SU-DHL-6 (cell line): Measurements from ENCODE around the gene ACAP2.
"Not testable (repeated sequence)": the region's sequence is repeated elsewhere in the genome, so short reads cannot be mapped to it uniquely, and the experiment has no call there.

Experiments used
- H2AFZ ChIP-seq: fragments of 200-600 bp; sonication (generic); 2 replicates; pipeline ENCODE4 v1.6.1; 2014; ENCODE audit warnings: low read depth, mild to moderate bottlenecking, moderate library complexity, mixed read lengths, antibody characterized with exemption, low read length; ENCODE audit not compliant: severe bottlenecking
- H3F3A ChIP-seq: fragments of 200-600 bp; shearing (Covaris generic); 2 replicates; pipeline ENCODE4 v1.6.0; 2016; ENCODE audit warnings: antibody characterized with exemption, mild to moderate bottlenecking; ENCODE audit not compliant: insufficient read depth
- H3K27ac ChIP-seq: fragments of 200-600 bp; sonication (generic); 2 replicates; pipeline ENCODE4 v1.5.1; 2016; ENCODE audit warnings: low read depth, mild to moderate bottlenecking, low read length, moderate library complexity, mixed read lengths
- H3K27me3 ChIP-seq: fragments of 200-600 bp; sonication (generic), shearing (Covaris generic); 2 replicates; pipeline ENCODE4 v1.6.0; 2014; ENCODE audit warnings: mild to moderate bottlenecking, low read length
- H3K36me3 ChIP-seq: fragments of 200-600 bp; sonication (generic); 2 replicates; pipeline ENCODE4 v1.6.1; 2014; ENCODE audit warnings: mild to moderate bottlenecking, low read length, mixed read lengths
- H3K4me2 ChIP-seq: fragments of 300-600, 200-600 bp; shearing (Covaris generic), sonication (generic); 2 replicates; pipeline ENCODE4 v1.6.0; 2014; ENCODE audit warnings: low read length, low read depth, mild to moderate bottlenecking; ENCODE audit not compliant: poor library complexity, severe bottlenecking
- H3K4me3 ChIP-seq: fragments of 200-600 bp; sonication (generic); 2 replicates; pipeline ENCODE4 v1.5.1; 2014; ENCODE audit warnings: antibody characterized with exemption, low read length, mild to moderate bottlenecking, mixed read lengths; ENCODE audit not compliant: insufficient read depth, poor library complexity, severe bottlenecking
- H3K79me2 ChIP-seq: fragments of 200-600 bp; sonication (generic); 2 replicates; pipeline ENCODE4 v1.6.1; 2014; ENCODE audit warnings: mild to moderate bottlenecking, low read length, moderate library complexity; ENCODE audit not compliant: insufficient read depth
- H3K9ac ChIP-seq: fragments of 200-600 bp; sonication (generic); 2 replicates; pipeline ENCODE4 v1.7.0; 2014; ENCODE audit warnings: mild to moderate bottlenecking, low read length
- H3K9me2 ChIP-seq: fragments of 200-600 bp; sonication (generic); replicated peaks from 2 replicates; pipeline ENCODE4 v1.6.1; 2014; ENCODE audit warnings: low read length; ENCODE audit not compliant: insufficient read depth
- H3K9me3 ChIP-seq: fragments of 200-600 bp; sonication (generic); 2 replicates; pipeline ENCODE4 v1.6.1; 2014; ENCODE audit warnings: low read length, mixed read lengths; ENCODE audit not compliant: insufficient read depth
- H4K20me1 ChIP-seq: fragments of 200-600 bp; sonication (generic); 2 replicates; pipeline ENCODE4 v1.6.1; 2014; ENCODE audit warnings: low read depth, mild to moderate bottlenecking, antibody characterized with exemption, low read length, moderate library complexity, mixed read lengths
- CTCF ChIP-seq: fragments of 200-600 bp; sonication (generic); IDR thresholded peaks from one replicate; pipeline ENCODE4 v1.5.1; 2017; ENCODE audit warnings: antibody characterized with exemption, mild to moderate bottlenecking, low read length, moderate library complexity; ENCODE audit not compliant: insufficient read depth, poor library complexity, severe bottlenecking
- EZH2phosphoT487 ChIP-seq: fragments of 200-600 bp; sonication (generic), shearing (Covaris generic); conservative IDR thresholded peaks from 2 replicates; pipeline ENCODE4 v1.6.1; 2018; ENCODE audit warnings: mild to moderate bottlenecking, antibody characterized with exemption, low read length, moderate library complexity, mixed read lengths

Gene ACAP2

GRCh38 chr3:195236801-195237570 lies 205.8 kb downstream of the ACAP2 start:
- Histone ChIP-seq H3K4me3 (no peak overlapping the region), H3K9me3 (no peaks in the 10 kb centered on the region; the same call in 1 of the 2 replicates), H3F3A (no peaks in the 10 kb centered on the region), H3K79me2 (no peaks in the 10 kb centered on the region), H3K9ac (no peak overlapping the region), H2AFZ (no peak overlapping the region), H3K36me3 (no peaks in the 10 kb centered on the region), H4K20me1 (no peaks in the 10 kb centered on the region), H3K27me3 (no peaks in the 10 kb centered on the region), H3K27ac (no peak overlapping the region), H3K9me2 (no peaks in the 10 kb centered on the region), H3K4me2 (no peak overlapping the region)
- TF ChIP-seq CTCF (no peak), EZH2phosphoT487 (no peak)

GRCh38 chr3:195236076-195236798 lies 206.6 kb downstream of the ACAP2 start:
- no peak overlapping the region for H3K9ac ChIP-seq
- H3F3A ChIP-seq, result no peaks in the 10 kb centered on the region
- H4K20me1 ChIP-seq, result no peaks in the 10 kb centered on the region
- no peaks in the 10 kb centered on the region for H3K79me2 ChIP-seq
- TF ChIP-seq CTCF (no peak), EZH2phosphoT487 (no peak)
- H3K9me3 ChIP-seq, result no peaks in the 10 kb centered on the region; the same call in 1 of the 2 replicates
- H2AFZ ChIP-seq, result no peak overlapping the region
- H3K9me2 ChIP-seq, result no peaks in the 10 kb centered on the region
- H3K27me3 ChIP-seq, result no peaks in the 10 kb centered on the region
- no peak overlapping the region for H3K4me2 ChIP-seq
- H3K36me3 ChIP-seq, result no peaks in the 10 kb centered on the region
- no peak overlapping the region for H3K27ac ChIP-seq
- no peak overlapping the region for H3K4me3 ChIP-seq

GRCh38 chr3:195230244-195230643 lies 212.6 kb downstream of the ACAP2 start:
- no peaks in the 10 kb centered on the region for H3K9me3 ChIP-seq
- no peaks in the 10 kb centered on the region for H3K79me2 ChIP-seq
- H3K9ac ChIP-seq, result no peak overlapping the region
- H3K4me2 ChIP-seq, result no peak overlapping the region
- no peak for TF ChIP-seq EZH2phosphoT487
- TF ChIP-seq CTCF, result no peak
- H3K9me2 ChIP-seq, result no peaks in the 10 kb centered on the region
- no peak overlapping the region for H3K27ac ChIP-seq
- no peaks in the 10 kb centered on the region for H3K36me3 ChIP-seq
- H4K20me1 ChIP-seq, result no peaks in the 10 kb centered on the region
- H3K4me3 ChIP-seq, result no peak overlapping the region
- H3K27me3 ChIP-seq, result no peaks in the 10 kb centered on the region
- no peak overlapping the region for H2AFZ ChIP-seq
- H3F3A ChIP-seq, result no peaks in the 10 kb centered on the region

- H3K4me2 ChIP-seq, H3K27me3 ChIP-seq, H3K79me2 ChIP-seq, H3K27ac ChIP-seq, H3K4me3 ChIP-seq, H4K20me1 ChIP-seq, H2AFZ ChIP-seq, H3K9me3 ChIP-seq, H3K36me3 ChIP-seq, H3K9me2 ChIP-seq, H3F3A ChIP-seq, H3K9ac ChIP-seq: not testable (repeated sequence)
Measured at GRCh38 chr3:195228886-195229285, 213.9 kb downstream of the ACAP2 start.
